ENCODE data around the gene FSD1L. TPM values are rescaled to one million over a fixed set of nuclear protein-coding genes. Genes with fewer than 3 reads are reported as not detected.

FSD1L gene
- total RNA-seq, 4 donors from 2014 or later = 10.1 to 24.3 (median 13.7) TPM

DNA sequence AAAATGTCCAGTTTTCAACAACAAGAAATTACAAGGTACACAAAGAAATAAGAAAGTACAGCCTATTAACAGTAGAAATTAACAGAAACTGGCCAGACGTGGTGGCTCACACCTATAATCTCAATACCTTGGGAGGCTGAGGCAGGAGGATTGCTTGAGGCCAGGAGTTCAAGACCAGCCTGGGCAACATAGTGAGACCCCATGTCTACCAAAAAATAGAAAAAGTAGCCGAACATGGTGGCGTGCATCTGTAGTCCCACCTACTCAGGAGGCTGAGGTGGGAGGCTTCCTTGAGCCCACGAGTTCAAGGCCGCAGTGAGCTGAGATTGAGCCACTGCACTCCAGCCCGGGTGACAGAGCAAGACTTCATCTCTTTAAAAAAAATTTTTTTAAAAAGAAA, 41.5 kb upstream of the FSD1L start:
- DNase-seq = no peak

DNA sequence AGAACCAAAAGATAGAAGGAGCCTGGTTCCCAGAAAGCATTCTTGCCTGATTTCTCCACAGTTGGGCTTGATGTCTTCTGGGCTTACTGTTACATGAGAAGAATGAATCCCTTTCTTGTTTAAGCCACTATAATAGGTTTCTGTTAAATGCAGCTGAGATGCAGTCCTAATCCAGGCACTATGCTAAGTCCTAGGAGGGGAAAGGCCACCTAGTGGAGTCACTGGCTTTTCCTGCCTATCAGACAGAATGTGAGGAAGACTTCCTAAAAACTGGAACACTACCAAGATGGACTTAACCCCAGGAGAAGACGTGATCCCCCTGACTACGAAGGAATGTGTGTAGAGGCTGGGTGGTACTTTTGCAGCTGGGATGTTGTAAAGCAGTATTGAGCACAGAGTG, 34.3 kb upstream of the FSD1L start:
- TF ChIP-seq POLR2A (IDR thresholded peaks at IDR 0.05) = no peak
- TF ChIP-seq, protein P1, sequence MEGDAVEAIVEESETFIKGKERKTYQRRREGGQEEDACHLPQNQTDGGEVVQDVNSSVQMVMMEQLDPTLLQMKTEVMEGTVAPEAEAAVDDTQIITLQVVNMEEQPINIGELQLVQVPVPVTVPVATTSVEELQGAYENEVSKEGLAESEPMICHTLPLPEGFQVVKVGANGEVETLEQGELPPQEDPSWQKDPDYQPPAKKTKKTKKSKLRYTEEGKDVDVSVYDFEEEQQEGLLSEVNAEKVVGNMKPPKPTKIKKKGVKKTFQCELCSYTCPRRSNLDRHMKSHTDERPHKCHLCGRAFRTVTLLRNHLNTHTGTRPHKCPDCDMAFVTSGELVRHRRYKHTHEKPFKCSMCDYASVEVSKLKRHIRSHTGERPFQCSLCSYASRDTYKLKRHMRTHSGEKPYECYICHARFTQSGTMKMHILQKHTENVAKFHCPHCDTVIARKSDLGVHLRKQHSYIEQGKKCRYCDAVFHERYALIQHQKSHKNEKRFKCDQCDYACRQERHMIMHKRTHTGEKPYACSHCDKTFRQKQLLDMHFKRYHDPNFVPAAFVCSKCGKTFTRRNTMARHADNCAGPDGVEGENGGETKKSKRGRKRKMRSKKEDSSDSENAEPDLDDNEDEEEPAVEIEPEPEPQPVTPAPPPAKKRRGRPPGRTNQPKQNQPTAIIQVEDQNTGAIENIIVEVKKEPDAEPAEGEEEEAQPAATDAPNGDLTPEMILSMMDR (IDR thresholded peaks at IDR 0.05) = peak in 4 of 6 experiments; percentile 12 to 60 (median 54)
- no peaks in the 10 kb centered on the region for H3K36me3 ChIP-seq
- no peak overlapping the region for H3K27ac ChIP-seq
- no peaks in the 10 kb centered on the region for H3K27me3 ChIP-seq
- H3K9me3 ChIP-seq = no peaks in the 10 kb centered on the region
- H3K4me1 ChIP-seq = no peaks in the 10 kb centered on the region
- no peak for DNase-seq
- no peak overlapping the region for H3K4me3 ChIP-seq

More for the DNA sequence above, 41.5 kb upstream of the FSD1L start:
- Histone ChIP-seq H3K4me3 (no peak overlapping the region), H3K27ac (no peak overlapping the region), H3K9me3 (no peaks in the 10 kb centered on the region), H3K4me1 (no peaks in the 10 kb centered on the region), H3K36me3 (no peaks in the 10 kb centered on the region), H3K27me3 (no peaks in the 10 kb centered on the region)
- TF ChIP-seq, protein P1 (IDR thresholded peaks at IDR 0.05) = no peak
- TF ChIP-seq POLR2A (IDR thresholded peaks at IDR 0.05) = no peak

GRCh38 chr9:105414947-105415661, 32.7 kb upstream of the FSD1L start:
- peak in 2 of 3 donors; percentile 65 to 84 for DNase-seq
- Histone ChIP-seq H3K4me3 (no peak overlapping the region), H3K36me3 (no peaks in the 10 kb centered on the region), H3K27ac (no peak overlapping the region), H3K9me3 (no peaks in the 10 kb centered on the region), H3K4me1 (no peaks in the 10 kb centered on the region), H3K27me3 (no peaks in the 10 kb centered on the region)
- TF ChIP-seq, protein P1 (IDR thresholded peaks at IDR 0.05) = peak; percentile 54 to 93 (median 90)
- no peak for TF ChIP-seq POLR2A (IDR thresholded peaks at IDR 0.05)

DNA sequence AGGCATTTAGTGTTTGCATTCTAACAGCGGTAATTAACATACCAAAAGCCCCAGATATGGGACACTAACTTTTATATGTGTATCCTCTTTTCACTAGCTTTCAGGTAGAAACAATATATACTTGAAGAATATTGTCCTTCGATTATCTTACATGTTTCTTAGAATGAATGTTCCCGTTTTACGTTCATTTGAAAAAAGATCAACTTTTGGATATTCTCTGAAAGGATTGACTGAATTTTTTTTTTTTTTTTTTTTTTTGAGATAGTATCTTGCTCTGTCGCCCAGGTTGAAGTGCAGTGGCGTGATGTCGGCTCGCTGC, 32.2 kb upstream of the FSD1L start:
- no peak for DNase-seq
- Histone ChIP-seq H3K4me1 (no peaks in the 10 kb centered on the region), H3K27me3 (no peaks in the 10 kb centered on the region), H3K36me3 (no peaks in the 10 kb centered on the region), H3K4me3 (no peak overlapping the region), H3K27ac (no peak overlapping the region), H3K9me3 (no peaks in the 10 kb centered on the region)
- no peak for TF ChIP-seq POLR2A (IDR thresholded peaks at IDR 0.05)
- TF ChIP-seq, protein P1 (IDR thresholded peaks at IDR 0.05) = no peak

- no peaks in the 10 kb centered on the region for H3K9me3 ChIP-seq
- no peaks in the 10 kb centered on the region for H3K27me3 ChIP-seq
- no peak overlapping the region for H3K4me3 ChIP-seq
- no peaks in the 10 kb centered on the region for H3K36me3 ChIP-seq
- H3K4me1 ChIP-seq = no peaks in the 10 kb centered on the region
- DNase-seq = no peak
- no peak overlapping the region for H3K27ac ChIP-seq
- TF ChIP-seq, protein P1 (IDR thresholded peaks at IDR 0.05) = no peak
- TF ChIP-seq POLR2A (IDR thresholded peaks at IDR 0.05) = no peak
These were observed 31.0 kb upstream of the FSD1L start for GRCh38 chr9:105416840-105417239.

All from Peyer's patch (tissue), 4 donors.